Spleen (tissue), 11 donors: ENCODE measurements around the gene FAM163A. TPM values are rescaled to one million over a fixed set of nuclear protein-coding genes. Genes with fewer than 3 reads are reported as not detected.
A peak's percentile ranks its signal among the peaks of the same experiment; 100 is the strongest.

ENCODE experiments used
- DNase-seq: peaks from one replicate; pipeline ENCODE4 v3.0.0-alpha.2; 2020
- H3K27ac ChIP-seq, 8 donors: fragments of 200-600 bp; sonication (generic) in 7 of 8; 1 replicate in 4 of 8; 2 replicates in 4 of 8; pipeline versions ENCODE4 v1.5.0 to v1.8.0; 2016 to 2021; ENCODE audit warnings: inconsistent platforms in 4 of 8, mild to moderate bottlenecking in 4 of 8, moderate library complexity in 1 of 8
- H3K27me3 ChIP-seq, 7 donors: fragments of 200-600 bp; sonication (generic) in 6 of 7; replicated peaks in 1 of 7; 1 replicate in 4 of 7; 2 replicates in 3 of 7; pipeline versions ENCODE4 v1.5.0 to v1.8.0; 2016 to 2021; ENCODE audit warnings: inconsistent platforms in 3 of 7, mild to moderate bottlenecking in 1 of 7
- H3K36me3 ChIP-seq, 6 donors: fragments of 200-600 bp; sonication (generic) in 5 of 6; 1 replicate in 4 of 6; 2 replicates in 2 of 6; pipeline versions ENCODE4 v1.5.0 to v1.8.0; 2016 to 2021; ENCODE audit warnings: inconsistent platforms in 2 of 6
- H3K4me1 ChIP-seq, 6 donors: fragments of 200-600 bp; sonication (generic) in 5 of 6; 1 replicate in 3 of 6; 2 replicates in 3 of 6; pipeline versions ENCODE4 v1.5.0 to v1.8.0; 2016 to 2021; ENCODE audit warnings: inconsistent platforms in 3 of 6
- H3K4me3 ChIP-seq, 8 donors: fragments of 200-600 bp; sonication (generic) in 7 of 8; 1 replicate in 4 of 8; 2 replicates in 4 of 8; pipeline versions ENCODE4 v1.5.0 to v1.8.0; 2016 to 2021; ENCODE audit warnings: inconsistent platforms in 4 of 8, mild to moderate bottlenecking in 4 of 8, moderate library complexity in 2 of 8
- H3K9me3 ChIP-seq, 8 donors: fragments of 200-600 bp; sonication (generic) in 7 of 8; 1 replicate in 4 of 8; 2 replicates in 4 of 8; pipeline versions ENCODE4 v1.5.0 to v1.8.0; 2016 to 2021; ENCODE audit warnings: inconsistent platforms in 4 of 8
- CTCF ChIP-seq, 11 experiments: fragments of 200-600 bp in 7 of 11; fragments of 450-650 bp in 4 of 11; sonication (generic) in 4 of 11; IDR thresholded peaks in 8 of 11; conservative IDR thresholded peaks in 3 of 11; 1 replicate in 7 of 11; 2 replicates in 4 of 11; pipeline versions ENCODE4 v1.4.0 to v1.8.0; 2016 to 2021; ENCODE audit warnings: antibody characterized with exemption in 11 of 11, inconsistent platforms in 4 of 11, mild to moderate bottlenecking in 1 of 11
- POLR2A ChIP-seq, 3 donors: fragments of 450-650 bp; IDR thresholded peaks; one replicate each; pipeline ENCODE4 v1.5.1; 2017; ENCODE audit warnings: antibody characterized with exemption in 3 of 3, mild to moderate bottlenecking in 1 of 3
- POLR2AphosphoS5 ChIP-seq, 3 donors: sonication (generic); formaldehyde crosslinking; IDR thresholded peaks; one replicate each; pipeline ENCODE4 v1.5.1; 2017; ENCODE audit warnings: antibody characterized with exemption in 3 of 3
- WGBS, 5 donors: extraction: QIAGEN DNeasy Blood & Tissue Kit in 3 of 5; methylation state at CpG; one replicate each; pipeline versions ENCODE4 v1.1.5 to v1.1.7; 2013 to 2018; 5-methylcytosine and 5-hydroxymethylcytosine counted together
- intact Hi-C: fragments of 100-400 bp; cut with DNase I; formaldehyde crosslinking; loops from one replicate; pipeline ENCODE4 v1.15.0; 2023; ENCODE audit warnings: low total_unique reads
- polyA plus RNA-seq, 3 donors: library from polyadenylated mRNA; stranded (reverse); fragments of 200-250 nt; gene quantifications; one replicate each; pipeline ENCODE4 v1.2.1, GENCODE V29; 2013
- total RNA-seq, 7 donors: library from RNA; depleted of rRNA in 3 of 7; stranded (reverse); fragments of >200 nt in 3 of 7; fragmentation: NEBNext Ultra II Directional in 4 of 7; extraction: Animal tissue kit (Norgen Biotek cat#: 25700) in 4 of 7; gene quantifications; one replicate each; pipeline versions ENCODE4 v1.1.0 to v1.2.1, GENCODE V29; 2016 to 2021
- donor health status: healthy with polysubstance abuse.
- donor health status: DM: no; HTN: no; CAD: no; lungs with moderate emphysema.
- donor health status: DM: no; HTN: no; CAD: no.
- donor health status: Bipolar disorder and iron deficiency.
- donor health status: healthy.
- donor health status: DM: no; HTN: no; CAD: no.
- donor health status: DM: yes; HTN: yes; CAD: no.

The FAM163A gene
- total and polyA plus RNA-seq, 10 donors, result 0.14 to 0.47 (median 0.21) TPM; not detected in 3

- intact Hi-C loops, result loop anchor here (5.0 kb wide), 1 partner anchor 103 kb away; no protein-coding TSS in a partner anchor
- Histone ChIP-seq H3K9me3 (no peaks in the 10 kb centered on the region), H3K36me3 (no peaks in the 10 kb centered on the region), H3K27me3 (peaks cover 0 to 13% (median 0%) of the 10 kb centered on the region in 7 donors), H3K27ac (no peak overlapping the region), H3K4me1 (peaks cover 7 to 22% (median 17%) of the 10 kb centered on the region in 6 donors), H3K4me3 (no peak overlapping the region)
- DNase-seq, result peak; percentile 45
- TF ChIP-seq POLR2AphosphoS5 (IDR thresholded peaks at IDR 0.05), result no peak
- TF ChIP-seq POLR2A (IDR thresholded peaks at IDR 0.05), result no peak
- TF ChIP-seq CTCF (IDR thresholded peaks at IDR 0.05 in 8 of 11, conservative IDR thresholded peaks at IDR 0.05 in 3 of 11), result no peak
- 78 to 92% (median 84%) methylated on average over 7 of the region's 7 CpGs for WGBS, 5 donors
Observed at GRCh38 chr1:179810367-179810715, 67.2 kb downstream of the FAM163A start.

- Histone ChIP-seq H3K9me3 (no peaks in the 10 kb centered on the region), H3K4me1 (peaks cover 7 to 32% (median 24%) of the 10 kb centered on the region in 6 donors), H3K36me3 (no peaks in the 10 kb centered on the region), H3K4me3 (no peak overlapping the region), H3K27ac (no peak overlapping the region), H3K27me3 (peaks cover 0 to 13% (median 0%) of the 10 kb centered on the region in 7 donors)
- 70 to 86% (median 84%) methylated on average over 30 to 37 of the region's 37 CpGs for WGBS, 5 donors
- intact Hi-C loops, result loop anchor here (5.0 kb wide), 1 partner anchor 105 kb away; no protein-coding TSS in a partner anchor
- DNase-seq, result peak; percentile 63
- TF ChIP-seq POLR2A (IDR thresholded peaks at IDR 0.05) (no peak), CTCF (IDR thresholded peaks at IDR 0.05 in 8 of 11, conservative IDR thresholded peaks at IDR 0.05 in 3 of 11) (no peak), POLR2AphosphoS5 (IDR thresholded peaks at IDR 0.05) (no peak)
Observed at GRCh38 chr1:179812501-179813292, 69.6 kb downstream of the FAM163A start.

- peaks cover 0 to 13% (median 0%) of the 10 kb centered on the region in 7 donors for H3K27me3 ChIP-seq
- 80 to 90% (median 87%) methylated on average over 27 to 28 of the region's 28 CpGs for WGBS, 5 donors
- H3K27ac ChIP-seq, result peak overlapping the region in 5 of 8 donors; percentile 35 to 70 (median 60)
- intact Hi-C loops, result loop anchor here (5.0 kb wide), 1 partner anchor 107 kb away; no protein-coding TSS in a partner anchor
- peaks cover 7 to 32% (median 24%) of the 10 kb centered on the region in 6 donors for H3K4me1 ChIP-seq
- no peaks in the 10 kb centered on the region for H3K9me3 ChIP-seq
- DNase-seq, result peak; percentile 71
- H3K4me3 ChIP-seq, result peak overlapping the region in 5 of 8 donors; percentile 22 to 73 (median 39)
- H3K36me3 ChIP-seq, result no peaks in the 10 kb centered on the region
- no peak for TF ChIP-seq POLR2A (IDR thresholded peaks at IDR 0.05)
- no peak for TF ChIP-seq POLR2AphosphoS5 (IDR thresholded peaks at IDR 0.05)
Observed at GRCh38 chr1:179813626-179814545, 70.8 kb downstream of the FAM163A start.

GRCh38 chr1:179814546-179814838 lies 71.4 kb downstream of the FAM163A start:
- H3K27ac ChIP-seq, result peak overlapping the region in 5 of 8 donors; percentile 35 to 70 (median 60)
- intact Hi-C loops, result loop anchor here (5.0 kb wide), 1 partner anchor 107 kb away; no protein-coding TSS in a partner anchor
- peak; percentile 83 for DNase-seq
- no peak for TF ChIP-seq POLR2AphosphoS5 (IDR thresholded peaks at IDR 0.05)
- TF ChIP-seq POLR2A (IDR thresholded peaks at IDR 0.05), result no peak
- no peak for TF ChIP-seq CTCF (IDR thresholded peaks at IDR 0.05 in 8 of 11, conservative IDR thresholded peaks at IDR 0.05 in 3 of 11)
- 1 to 4% (median 2%) methylated on average over 11 to 16 of the region's 16 CpGs for WGBS, 5 donors
- H3K9me3 ChIP-seq, result no peaks in the 10 kb centered on the region
- peaks cover 7 to 31% (median 23%) of the 10 kb centered on the region in 6 donors for H3K4me1 ChIP-seq
- peaks cover 0 to 12% (median 0%) of the 10 kb centered on the region in 7 donors for H3K27me3 ChIP-seq
- H3K36me3 ChIP-seq, result no peaks in the 10 kb centered on the region
- H3K4me3 ChIP-seq, result peak overlapping the region; percentile 22 to 73 (median 42)
